GM19043 (cell line): Measurements from ENCODE around the gene RFPL1.
"Not testable (repeated sequence)": the region's sequence is repeated elsewhere in the genome, so short reads cannot be mapped to it uniquely, and the experiment has no call there.

Experiments used
- ATAC-seq: cut with Tn5 transposase; IDR thresholded peaks from one replicate; pipeline ENCODE4 v1.9.1; 2021; ENCODE audit warnings: low read depth; ENCODE audit not compliant: unreplicated experiment

RFPL1 gene

GRCh38 chr22:29475550-29475949, 37.2 kb downstream of the RFPL1 start:
- ATAC-seq: no peak

- ATAC-seq: no peak
Measured at GRCh38 chr22:29476116-29476515, 37.7 kb downstream of the RFPL1 start.

GRCh38 chr22:29477723-29478318, 39.4 kb downstream of the RFPL1 start:
- ATAC-seq: no peak

GRCh38 chr22:29478326-29479276, 40.2 kb downstream of the RFPL1 start:
- no peak for ATAC-seq

- ATAC-seq: no peak
Measured at GRCh38 chr22:29479417-29480261, 41.3 kb downstream of the RFPL1 start, which contains the start of gene NEFH. Gene NEFH, plus strand, starts transcription at chr22:29480218. Its CDS starts 45 bp downstream, at chr22:29480263.

GRCh38 chr22:29480262-29480511, 41.8 kb downstream of the RFPL1 start:
- ATAC-seq: no peak

GRCh38 chr22:29480512-29481264, 42.3 kb downstream of the RFPL1 start:
- no peak for ATAC-seq

GRCh38 chr22:29481265-29482000, 43.0 kb downstream of the RFPL1 start:
- ATAC-seq: no peak

- no peak for ATAC-seq
Measured at GRCh38 chr22:29482253-29482652, 43.9 kb downstream of the RFPL1 start.

GRCh38 chr22:29482726-29483125, 44.3 kb downstream of the RFPL1 start:
- no peak for ATAC-seq

GRCh38 chr22:29483254-29483653, 44.9 kb downstream of the RFPL1 start:
- no peak for ATAC-seq

GRCh38 chr22:29484642-29485041, 46.3 kb downstream of the RFPL1 start:
- ATAC-seq: no peak

GRCh38 chr22:29485448-29485847, 47.1 kb downstream of the RFPL1 start:
- ATAC-seq: no peak

GRCh38 chr22:29487426-29487986, 49.1 kb downstream of the RFPL1 start:
- ATAC-seq: no peak

GRCh38 chr22:29489127-29489780, 50.9 kb downstream of the RFPL1 start:
- ATAC-seq: not testable (repeated sequence)

- ATAC-seq: no peak
Measured at GRCh38 chr22:29491012-29491411, 52.6 kb downstream of the RFPL1 start.
